IPS DF 6.9 (cell line): ENCODE measurements around the gene KMT2C.

ENCODE experiments used
- DNase-seq: peaks from one replicate; pipeline ENCODE4 v3.0.0-alpha.2; 2013; ENCODE audit warnings: low read depth, low spot score
- H3K27ac ChIP-seq: one replicate; pipeline ENCODE4 v1.5.1; 2013; ENCODE audit warnings: low read length, control low read depth
- H3K27me3 ChIP-seq: 2 replicates; pipeline ENCODE4 v1.6.1; 2013; ENCODE audit warnings: mild to moderate bottlenecking, low read length; ENCODE audit not compliant: control insufficient read depth, insufficient read depth
- H3K36me3 ChIP-seq: 2 replicates; pipeline ENCODE4 v1.6.1; 2013; ENCODE audit warnings: low read length; ENCODE audit not compliant: control insufficient read depth, insufficient read depth
- H3K4me1 ChIP-seq: 2 replicates; pipeline ENCODE4 v1.6.1; 2013; ENCODE audit warnings: low read length; ENCODE audit not compliant: control insufficient read depth, insufficient read depth
- H3K4me3 ChIP-seq: 2 replicates; pipeline ENCODE4 v1.5.1; 2013; ENCODE audit warnings: mild to moderate bottlenecking, low read length
- H3K9me3 ChIP-seq: 2 replicates; pipeline ENCODE4 v1.6.1; 2013; ENCODE audit warnings: low read length, inconsistent platforms; ENCODE audit not compliant: control insufficient read depth, insufficient read depth
- WGBS: extraction: QIAGEN DNeasy Blood & Tissue Kit; methylation state at CpG from one replicate; pipeline ENCODE4 v1.1.7; 2013; ENCODE audit warnings: mixed read lengths, missing lambda C conversion rate; ENCODE audit not compliant: insufficient read length, insufficient coverage; 5-methylcytosine and 5-hydroxymethylcytosine counted together

KMT2C gene

DNA sequence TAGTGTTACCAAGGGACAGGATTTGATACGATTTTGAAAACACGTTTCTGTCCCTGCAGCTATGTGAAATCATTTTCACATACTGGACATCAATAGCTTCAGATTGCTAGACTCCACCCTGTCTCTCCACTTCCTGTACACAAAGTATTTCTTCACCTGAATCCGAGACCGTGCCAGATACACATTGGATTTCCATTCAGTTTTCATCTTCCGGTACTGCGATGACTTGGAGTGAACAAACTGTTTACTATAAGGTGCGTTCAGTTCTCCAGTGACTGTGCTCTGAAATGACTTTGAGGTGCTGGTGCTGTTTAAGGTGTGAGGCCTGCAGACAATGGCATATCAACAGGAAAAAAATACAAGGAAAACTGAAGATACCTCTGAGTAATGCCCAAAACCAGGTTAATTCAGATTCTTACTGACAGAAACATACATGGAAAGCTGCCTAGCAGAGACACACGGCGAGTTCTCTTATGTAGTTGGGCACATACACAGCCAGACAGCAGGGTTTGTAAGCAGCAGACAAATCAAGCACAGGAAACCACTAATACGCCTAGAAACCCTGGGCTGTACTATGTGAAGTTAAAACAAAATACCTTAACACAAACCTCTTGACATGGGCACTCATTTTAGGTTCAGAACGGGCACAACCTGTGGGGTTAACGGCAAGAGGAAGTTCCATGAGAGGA is 291.1 kb downstream of the KMT2C start:
- H3K27ac ChIP-seq, result no peak overlapping the region
- H3K36me3 ChIP-seq, result peaks cover 11% of the 10 kb centered on the region
- WGBS, result no CpG with 5 or more reads among the region's 12 CpGs

DNA sequence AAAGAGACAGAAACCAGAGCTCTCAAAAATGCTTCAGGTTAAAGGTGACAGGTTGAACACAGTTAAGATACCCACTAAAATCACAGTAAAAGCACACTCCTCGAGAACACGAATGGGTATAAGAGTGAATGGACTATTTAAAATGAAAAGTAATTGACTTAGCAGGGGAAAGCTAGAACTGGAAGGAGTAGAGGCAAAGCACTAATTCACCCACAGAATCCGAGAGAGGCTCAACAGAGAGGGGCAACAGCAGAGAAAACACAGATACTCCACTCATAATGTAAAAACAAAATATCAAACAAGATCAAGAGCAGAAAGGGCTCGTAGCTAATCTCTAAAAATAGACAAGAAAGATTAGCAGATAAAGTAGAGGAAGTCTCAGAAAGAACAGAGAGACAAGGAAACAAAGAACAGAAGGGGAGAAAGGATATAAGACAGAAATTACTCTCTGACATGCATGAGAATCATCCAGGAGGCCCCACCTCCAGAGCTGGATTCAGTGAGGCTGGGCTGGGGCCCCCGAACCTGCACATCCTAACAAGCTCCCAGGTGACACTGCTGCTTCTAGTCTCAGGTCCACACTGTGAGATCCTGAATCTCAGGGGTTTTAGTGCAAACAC is 292.7 kb downstream of the KMT2C start:
- Histone ChIP-seq H3K4me1 (no peaks in the 10 kb centered on the region), H3K4me3 (no peak overlapping the region), H3K9me3 (no peaks in the 10 kb centered on the region), H3K27me3 (no peaks in the 10 kb centered on the region), H3K27ac (no peak overlapping the region), H3K36me3 (peaks cover 11% of the 10 kb centered on the region; the same call in 1 of the 2 replicates)
- WGBS, result no CpG with 5 or more reads among the region's 5 CpGs
- no peak for DNase-seq

More for the DNA sequence above, 291.1 kb downstream of the KMT2C start:
- Histone ChIP-seq H3K9me3 (no peaks in the 10 kb centered on the region), H3K4me3 (no peak overlapping the region), H3K27me3 (no peaks in the 10 kb centered on the region), H3K4me1 (no peaks in the 10 kb centered on the region)
- no peak for DNase-seq

- no CpG with 5 or more reads among the region's 2 CpGs for WGBS
- peaks cover 10% of the 10 kb centered on the region; the same call in 1 of the 2 replicates for H3K36me3 ChIP-seq
These were observed 295.2 kb downstream of the KMT2C start for GRCh38 chr7:152140560-152140959.

GRCh38 chr7:152140067-152140466 is 295.7 kb downstream of the KMT2C start:
- H3K4me1 ChIP-seq, result no peaks in the 10 kb centered on the region
- H3K9me3 ChIP-seq, result no peaks in the 10 kb centered on the region
- H3K27ac ChIP-seq, result no peak overlapping the region
- WGBS, result no CpG with 5 or more reads among the region's 4 CpGs
- peaks cover 10% of the 10 kb centered on the region; the same call in 1 of the 2 replicates for H3K36me3 ChIP-seq
- DNase-seq, result no peak
- no peak overlapping the region for H3K4me3 ChIP-seq
- no peaks in the 10 kb centered on the region for H3K27me3 ChIP-seq

More at GRCh38 chr7:152140560-152140959, 295.2 kb downstream of the KMT2C start:
- H3K4me1 ChIP-seq, result no peaks in the 10 kb centered on the region
- no peak for DNase-seq
- H3K9me3 ChIP-seq, result no peaks in the 10 kb centered on the region
- H3K27ac ChIP-seq, result no peak overlapping the region
- H3K27me3 ChIP-seq, result no peaks in the 10 kb centered on the region
- H3K4me3 ChIP-seq, result no peak overlapping the region

GRCh38 chr7:152137476-152138025 is 298.3 kb downstream of the KMT2C start:
- Histone ChIP-seq H3K27me3 (no peaks in the 10 kb centered on the region), H3K36me3 (peaks cover 13% of the 10 kb centered on the region; the same call in 1 of the 2 replicates), H3K27ac (no peak overlapping the region), H3K4me3 (no peak overlapping the region), H3K4me1 (no peaks in the 10 kb centered on the region), H3K9me3 (no peaks in the 10 kb centered on the region)
- no CpG with 5 or more reads among the region's 7 CpGs for WGBS
- no peak for DNase-seq

DNA sequence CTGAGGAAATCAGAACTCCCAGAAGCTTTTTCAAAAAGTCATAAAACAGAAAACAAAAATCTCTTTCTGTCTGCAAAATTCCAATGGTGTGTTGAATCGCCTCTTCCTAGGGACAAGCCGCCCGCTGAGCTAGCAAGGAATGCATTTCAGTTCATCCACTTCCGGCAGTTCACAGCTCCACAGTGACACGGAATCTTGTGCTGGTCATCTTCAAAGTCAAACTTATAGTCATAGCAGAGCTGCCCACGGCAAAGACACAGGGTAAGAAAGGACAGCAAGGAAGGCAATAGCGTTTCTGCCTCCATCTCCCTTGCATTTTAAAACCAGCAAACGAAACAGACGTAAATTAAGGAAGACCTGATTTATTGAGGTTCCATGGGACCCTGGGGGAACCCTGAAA is 299.1 kb downstream of the KMT2C start:
- Histone ChIP-seq H3K27me3 (no peaks in the 10 kb centered on the region), H3K4me3 (no peak overlapping the region), H3K9me3 (no peaks in the 10 kb centered on the region), H3K27ac (no peak overlapping the region), H3K4me1 (no peaks in the 10 kb centered on the region), H3K36me3 (peaks cover 13% of the 10 kb centered on the region; the same call in 1 of the 2 replicates)
- no CpG with 5 or more reads among the region's 9 CpGs for WGBS
- DNase-seq, result no peak

- Histone ChIP-seq H3K27ac (no peak overlapping the region), H3K9me3 (no peaks in the 10 kb centered on the region), H3K4me1 (no peaks in the 10 kb centered on the region), H3K36me3 (peaks cover 15% of the 10 kb centered on the region), H3K4me3 (no peak overlapping the region), H3K27me3 (no peaks in the 10 kb centered on the region)
- DNase-seq, result no peak
- WGBS, result no CpG with 5 or more reads among the region's 13 CpGs
These were observed 302.0 kb downstream of the KMT2C start for GRCh38 chr7:152133804-152134203.

DNA sequence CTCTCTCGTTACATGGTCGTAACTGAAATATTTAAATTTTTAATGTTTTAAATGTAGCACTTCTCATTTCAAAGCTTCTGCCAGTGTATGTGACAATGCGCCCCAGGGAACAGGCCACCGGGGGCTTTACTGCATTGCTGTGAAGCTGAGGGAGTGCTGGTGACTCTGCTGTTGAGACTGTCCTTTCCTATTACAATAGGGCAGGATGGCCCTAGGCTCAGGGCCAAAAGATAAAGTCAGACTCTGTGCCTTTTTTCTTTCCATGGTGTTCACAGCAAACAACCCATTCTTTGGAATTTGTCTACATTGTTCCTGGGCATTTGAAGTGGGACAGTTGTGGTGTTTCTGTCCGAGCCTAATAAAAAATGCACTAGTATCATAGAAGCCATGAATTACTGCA is 303.0 kb downstream of the KMT2C start:
- Histone ChIP-seq H3K27me3 (no peaks in the 10 kb centered on the region), H3K36me3 (peaks cover 13% of the 10 kb centered on the region), H3K4me3 (no peak overlapping the region), H3K27ac (no peak overlapping the region), H3K4me1 (no peaks in the 10 kb centered on the region), H3K9me3 (no peaks in the 10 kb centered on the region)
- no CpG with 5 or more reads among the region's 5 CpGs for WGBS
- DNase-seq, result no peak

- WGBS, result no CpG with 5 or more reads among the region's 12 CpGs
- no peaks in the 10 kb centered on the region for H3K27me3 ChIP-seq
These were observed 303.8 kb downstream of the KMT2C start for GRCh38 chr7:152131981-152132494.

DNA sequence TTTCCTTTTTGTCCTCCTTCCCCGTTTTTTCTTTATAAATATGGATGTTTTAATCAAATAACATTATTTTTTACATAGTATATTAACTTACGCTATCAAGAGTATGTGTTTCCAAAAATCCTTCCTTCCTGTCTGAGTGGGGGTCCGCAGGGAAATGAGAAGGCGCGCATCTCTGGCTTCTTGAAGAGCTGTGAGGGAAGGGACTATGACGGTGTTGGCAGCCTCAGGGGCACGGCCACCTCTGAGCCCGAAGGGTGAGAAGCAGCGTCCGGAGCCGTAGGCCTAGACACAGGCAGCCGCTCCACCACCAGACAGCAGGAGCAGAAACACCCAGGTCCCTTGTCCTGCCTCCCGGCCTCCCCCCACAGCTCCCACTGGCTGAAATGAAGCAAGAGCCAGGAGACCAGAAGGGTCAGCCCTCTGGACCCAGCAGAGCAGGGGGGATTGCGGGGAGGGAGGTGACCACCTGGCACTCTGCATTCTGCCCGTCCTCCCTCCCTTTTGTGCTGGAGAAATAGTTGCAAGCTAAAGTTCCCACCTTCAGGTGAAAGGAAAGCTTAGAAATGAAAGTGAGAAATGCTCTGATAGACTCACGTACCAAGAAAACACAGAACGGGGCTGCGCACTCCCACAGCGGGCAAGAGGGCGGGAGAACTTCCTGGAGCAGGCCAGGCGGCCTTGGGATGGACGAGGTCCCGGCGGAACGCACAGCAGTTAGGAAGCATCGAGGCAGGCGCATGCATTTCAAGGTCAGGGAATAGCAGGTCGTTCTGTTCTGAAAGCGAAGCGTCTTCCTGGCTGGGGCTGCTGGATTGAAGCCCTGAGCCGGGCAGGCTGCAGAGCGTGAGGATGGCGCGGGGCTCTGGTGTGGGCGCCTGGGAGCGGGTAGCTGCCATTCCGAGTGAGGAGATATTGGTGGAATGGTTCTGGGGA is 304.9 kb downstream of the KMT2C start:
- no peak for DNase-seq
- Histone ChIP-seq H3K27ac (no peak overlapping the region), H3K9me3 (no peaks in the 10 kb centered on the region), H3K4me3 (no peak overlapping the region), H3K27me3 (no peaks in the 10 kb centered on the region), H3K4me1 (no peaks in the 10 kb centered on the region), H3K36me3 (peaks cover 11% of the 10 kb centered on the region)
- WGBS, result no CpG with 5 or more reads among the region's 37 CpGs

More at GRCh38 chr7:152131981-152132494, 303.8 kb downstream of the KMT2C start:
- H3K36me3 ChIP-seq, result peaks cover 13% of the 10 kb centered on the region
- no peaks in the 10 kb centered on the region for H3K9me3 ChIP-seq
- H3K27ac ChIP-seq, result no peak overlapping the region
- H3K4me1 ChIP-seq, result no peaks in the 10 kb centered on the region
- DNase-seq, result no peak
- no peak overlapping the region for H3K4me3 ChIP-seq
